WTC11 (cell line): ENCODE data around the gene INTS11. TPM values are rescaled to one million over a fixed set of nuclear protein-coding genes. Genes with fewer than 3 reads are reported as not detected.
A peak's percentile ranks its signal among the peaks of the same experiment; 100 is the strongest.

ENCODE experiments used
- ATAC-seq: fragments of 200-7000 bp; cut with Tn5 transposase; 2 replicates; pipeline ENCODE4 v1.10.0; 2021; ENCODE audit warnings: mild to moderate bottlenecking, moderate library complexity
- CTCF ChIA-PET: fragments of 300-600 bp; sonication (Branson Sonifier 250); formaldehyde crosslinking; loops from one replicate; lab custom pipeline; 2021; ENCODE audit warnings: antibody characterized with exemption; lab: Charles Lee
- POLR2A ChIA-PET: fragments of 350-600 bp; sonication (Branson Sonifier 250); formaldehyde crosslinking; loops from one replicate; lab custom pipeline; 2021; ENCODE audit warnings: antibody characterized with exemption; lab: Charles Lee
- DNase-seq: peaks from one replicate; pipeline ENCODE4 v3.0.0; 2021; ENCODE audit warnings: low spot score
- H3K27ac Mint-ChIP-seq: 2 replicates; pipeline ENCODE4 v1.8.0; 2021; ENCODE audit warnings: mixed read lengths
- H3K27me3 Mint-ChIP-seq: 2 replicates; pipeline ENCODE4 v1.8.0; 2021; ENCODE audit warnings: low read depth, mild to moderate bottlenecking, moderate library complexity, mixed read lengths
- H3K36me3 Mint-ChIP-seq: 2 replicates; pipeline ENCODE4 v1.8.0; 2021; ENCODE audit warnings: mixed read lengths
- H3K4me1 Mint-ChIP-seq: 2 replicates; pipeline ENCODE4 v1.8.0; 2022; ENCODE audit warnings: mixed read lengths
- H3K4me3 Mint-ChIP-seq: 2 replicates; pipeline ENCODE4 v1.8.0; 2021; ENCODE audit warnings: mild to moderate bottlenecking, moderate library complexity, mixed read lengths
- H3K9me3 Mint-ChIP-seq: 2 replicates; pipeline ENCODE4 v1.8.0; 2021; ENCODE audit warnings: mixed read lengths
- GRHL2 ChIP-seq: fragments of 250-450 bp; sonication (Bioruptor Pico); IDR thresholded peaks from 2 replicates; pipeline ENCODE4 v1.8.0; 2022; ENCODE audit warnings: mild to moderate bottlenecking, moderate library complexity; ENCODE audit not compliant: insufficient replicate concordance, severe bottlenecking
- JUN ChIP-seq: sonication (generic); formaldehyde crosslinking; IDR thresholded peaks from 2 replicates; pipeline ENCODE4 v1.8.0; 2023; ENCODE audit warnings: mild to moderate bottlenecking, missing genetic modification reagents
- NR3C1 ChIP-seq: sonication (generic); formaldehyde crosslinking; conservative IDR thresholded peaks from 2 replicates; pipeline ENCODE4 v1.8.1; 2023; ENCODE audit warnings: low read depth, mild to moderate bottlenecking, missing genetic modification reagents
- PRRX2 ChIP-seq: fragments of 250-450 bp; sonication (Bioruptor Pico); IDR thresholded peaks from 2 replicates; pipeline ENCODE4 v1.8.0; 2021; ENCODE audit warnings: mild to moderate bottlenecking
- RORB ChIP-seq: fragments of 250-450 bp; sonication (Bioruptor Pico); IDR thresholded peaks from 2 replicates; pipeline ENCODE4 v1.9.0; 2021; ENCODE audit warnings: mild to moderate bottlenecking
- TEAD1 ChIP-seq: sonication (generic); formaldehyde crosslinking; IDR thresholded peaks from 2 replicates; pipeline ENCODE4 v1.8.0; 2022; ENCODE audit warnings: mild to moderate bottlenecking, missing genetic modification reagents
- ZNF232 ChIP-seq: sonication (generic); formaldehyde crosslinking; IDR thresholded peaks from 2 replicates; pipeline ENCODE4 v1.8.0; 2022; ENCODE audit warnings: mild to moderate bottlenecking, missing genetic modification reagents
- ZNF423 ChIP-seq: fragments of 250-450 bp; sonication (Bioruptor Pico); IDR thresholded peaks from 2 replicates; pipeline ENCODE4 v2.1.2; 2022; ENCODE audit warnings: mild to moderate bottlenecking, moderate library complexity
- total RNA-seq: library from RNA; stranded (reverse); gene quantifications from 3 replicates; pipeline ENCODE4 v1.2.3, GENCODE V29; 2021
- TF ChIP-seq, protein P1 (sequence below): sonication (generic); formaldehyde crosslinking; conservative IDR thresholded peaks from 2 replicates; pipeline ENCODE4 v1.8.1; 2023; ENCODE audit warnings: mild to moderate bottlenecking, low read depth, missing genetic modification reagents, moderate library complexity
- TF ChIP-seq, protein P2 (sequence below): fragments of 250-450 bp; sonication (Bioruptor Pico); IDR thresholded peaks from 2 replicates; pipeline ENCODE4 v1.9.0; 2021; ENCODE audit warnings: mild to moderate bottlenecking
- TF ChIP-seq, protein P3 (sequence below): sonication (generic); formaldehyde crosslinking; IDR thresholded peaks from 2 replicates; pipeline ENCODE4 v1.8.1; 2022; ENCODE audit warnings: mild to moderate bottlenecking, missing genetic modification reagents, moderate library complexity, borderline replicate concordance
- TF ChIP-seq, protein P4 (sequence below): fragments of 200-600 bp; IDR thresholded peaks from 2 replicates; pipeline ENCODE4 v1.8.0; 2022; ENCODE audit warnings: antibody characterized with exemption
- TF ChIP-seq, protein P5 (sequence below): sonication (generic); formaldehyde crosslinking; IDR thresholded peaks from 2 replicates; pipeline ENCODE4 v1.8.1; 2023; ENCODE audit warnings: mild to moderate bottlenecking, missing genetic modification reagents, moderate library complexity
- TF ChIP-seq, protein P6 (sequence below): sonication (generic); formaldehyde crosslinking; IDR thresholded peaks from 2 replicates; pipeline ENCODE4 v1.8.0; 2022; ENCODE audit warnings: mild to moderate bottlenecking, missing genetic modification reagents
- TF ChIP-seq, protein P7 (sequence below): fragments of 250-450 bp; sonication (Bioruptor Pico); IDR thresholded peaks from 2 replicates; pipeline ENCODE4 v1.9.0; 2021; ENCODE audit warnings: moderate library complexity, mild to moderate bottlenecking, inconsistent platforms, borderline replicate concordance

Gene INTS11
- total RNA-seq, 1 experiment from 2014 or later: 170 TPM

DNA sequence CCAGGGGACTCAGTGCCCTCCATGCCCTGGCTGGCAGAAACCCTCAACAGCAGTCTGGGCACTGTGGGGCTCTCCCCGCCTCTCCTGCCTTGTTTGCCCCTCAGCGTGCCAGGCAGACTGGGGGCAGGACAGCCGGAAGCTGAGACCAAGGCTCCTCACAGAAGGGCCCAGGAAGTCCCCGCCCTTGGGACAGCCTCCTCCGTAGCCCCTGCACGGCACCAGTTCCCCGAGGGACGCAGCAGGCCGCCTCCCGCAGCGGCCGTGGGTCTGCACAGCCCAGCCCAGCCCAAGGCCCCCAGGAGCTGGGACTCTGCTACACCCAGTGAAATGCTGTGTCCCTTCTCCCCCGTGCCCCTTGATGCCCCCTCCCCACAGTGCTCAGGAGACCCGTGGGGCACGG, 3.8 kb upstream of the INTS11 start (continued):
- TF ChIP-seq, protein P1, sequence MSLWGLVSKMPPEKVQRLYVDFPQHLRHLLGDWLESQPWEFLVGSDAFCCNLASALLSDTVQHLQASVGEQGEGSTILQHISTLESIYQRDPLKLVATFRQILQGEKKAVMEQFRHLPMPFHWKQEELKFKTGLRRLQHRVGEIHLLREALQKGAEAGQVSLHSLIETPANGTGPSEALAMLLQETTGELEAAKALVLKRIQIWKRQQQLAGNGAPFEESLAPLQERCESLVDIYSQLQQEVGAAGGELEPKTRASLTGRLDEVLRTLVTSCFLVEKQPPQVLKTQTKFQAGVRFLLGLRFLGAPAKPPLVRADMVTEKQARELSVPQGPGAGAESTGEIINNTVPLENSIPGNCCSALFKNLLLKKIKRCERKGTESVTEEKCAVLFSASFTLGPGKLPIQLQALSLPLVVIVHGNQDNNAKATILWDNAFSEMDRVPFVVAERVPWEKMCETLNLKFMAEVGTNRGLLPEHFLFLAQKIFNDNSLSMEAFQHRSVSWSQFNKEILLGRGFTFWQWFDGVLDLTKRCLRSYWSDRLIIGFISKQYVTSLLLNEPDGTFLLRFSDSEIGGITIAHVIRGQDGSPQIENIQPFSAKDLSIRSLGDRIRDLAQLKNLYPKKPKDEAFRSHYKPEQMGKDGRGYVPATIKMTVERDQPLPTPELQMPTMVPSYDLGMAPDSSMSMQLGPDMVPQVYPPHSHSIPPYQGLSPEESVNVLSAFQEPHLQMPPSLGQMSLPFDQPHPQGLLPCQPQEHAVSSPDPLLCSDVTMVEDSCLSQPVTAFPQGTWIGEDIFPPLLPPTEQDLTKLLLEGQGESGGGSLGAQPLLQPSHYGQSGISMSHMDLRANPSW (CRISPR knock-in tag): no peak

DNA sequence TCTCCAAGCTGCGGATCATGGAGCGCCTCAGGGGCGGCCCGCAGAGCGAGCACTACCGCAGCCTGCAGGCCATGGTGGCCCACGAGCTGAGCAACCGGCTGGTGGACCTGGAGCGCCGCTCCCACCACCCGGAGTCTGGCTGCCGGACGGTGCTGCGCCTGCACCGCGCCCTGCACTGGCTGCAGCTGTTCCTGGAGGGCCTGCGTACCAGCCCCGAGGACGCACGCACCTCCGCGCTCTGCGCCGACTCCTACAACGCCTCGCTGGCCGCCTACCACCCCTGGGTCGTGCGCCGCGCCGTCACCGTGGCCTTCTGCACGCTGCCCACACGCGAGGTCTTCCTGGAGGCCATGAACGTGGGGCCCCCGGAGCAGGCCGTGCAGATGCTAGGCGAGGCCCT, 2.8 kb upstream of the INTS11 start:
- ATAC-seq: no peak
- peaks cover 4% of the 10 kb centered on the region for H3K9me3 Mint-ChIP-seq
- no peaks in the 10 kb centered on the region for H3K27me3 Mint-ChIP-seq
- no peak overlapping the region for H3K27ac Mint-ChIP-seq
- POLR2A ChIA-PET: no interaction called here
- no peak overlapping the region for H3K4me3 Mint-ChIP-seq
- TF ChIP-seq ZNF423 (CRISPR knock-in tag): no peak
- TF ChIP-seq, protein P2, sequence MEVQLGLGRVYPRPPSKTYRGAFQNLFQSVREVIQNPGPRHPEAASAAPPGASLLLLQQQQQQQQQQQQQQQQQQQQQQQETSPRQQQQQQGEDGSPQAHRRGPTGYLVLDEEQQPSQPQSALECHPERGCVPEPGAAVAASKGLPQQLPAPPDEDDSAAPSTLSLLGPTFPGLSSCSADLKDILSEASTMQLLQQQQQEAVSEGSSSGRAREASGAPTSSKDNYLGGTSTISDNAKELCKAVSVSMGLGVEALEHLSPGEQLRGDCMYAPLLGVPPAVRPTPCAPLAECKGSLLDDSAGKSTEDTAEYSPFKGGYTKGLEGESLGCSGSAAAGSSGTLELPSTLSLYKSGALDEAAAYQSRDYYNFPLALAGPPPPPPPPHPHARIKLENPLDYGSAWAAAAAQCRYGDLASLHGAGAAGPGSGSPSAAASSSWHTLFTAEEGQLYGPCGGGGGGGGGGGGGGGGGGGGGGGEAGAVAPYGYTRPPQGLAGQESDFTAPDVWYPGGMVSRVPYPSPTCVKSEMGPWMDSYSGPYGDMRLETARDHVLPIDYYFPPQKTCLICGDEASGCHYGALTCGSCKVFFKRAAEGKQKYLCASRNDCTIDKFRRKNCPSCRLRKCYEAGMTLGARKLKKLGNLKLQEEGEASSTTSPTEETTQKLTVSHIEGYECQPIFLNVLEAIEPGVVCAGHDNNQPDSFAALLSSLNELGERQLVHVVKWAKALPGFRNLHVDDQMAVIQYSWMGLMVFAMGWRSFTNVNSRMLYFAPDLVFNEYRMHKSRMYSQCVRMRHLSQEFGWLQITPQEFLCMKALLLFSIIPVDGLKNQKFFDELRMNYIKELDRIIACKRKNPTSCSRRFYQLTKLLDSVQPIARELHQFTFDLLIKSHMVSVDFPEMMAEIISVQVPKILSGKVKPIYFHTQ: no peak
- no peak for TF ChIP-seq GRHL2
- TF ChIP-seq, protein P3, sequence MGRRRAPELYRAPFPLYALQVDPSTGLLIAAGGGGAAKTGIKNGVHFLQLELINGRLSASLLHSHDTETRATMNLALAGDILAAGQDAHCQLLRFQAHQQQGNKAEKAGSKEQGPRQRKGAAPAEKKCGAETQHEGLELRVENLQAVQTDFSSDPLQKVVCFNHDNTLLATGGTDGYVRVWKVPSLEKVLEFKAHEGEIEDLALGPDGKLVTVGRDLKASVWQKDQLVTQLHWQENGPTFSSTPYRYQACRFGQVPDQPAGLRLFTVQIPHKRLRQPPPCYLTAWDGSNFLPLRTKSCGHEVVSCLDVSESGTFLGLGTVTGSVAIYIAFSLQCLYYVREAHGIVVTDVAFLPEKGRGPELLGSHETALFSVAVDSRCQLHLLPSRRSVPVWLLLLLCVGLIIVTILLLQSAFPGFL: no peak
- TF ChIP-seq JUN: no peak
- TF ChIP-seq, protein P4, sequence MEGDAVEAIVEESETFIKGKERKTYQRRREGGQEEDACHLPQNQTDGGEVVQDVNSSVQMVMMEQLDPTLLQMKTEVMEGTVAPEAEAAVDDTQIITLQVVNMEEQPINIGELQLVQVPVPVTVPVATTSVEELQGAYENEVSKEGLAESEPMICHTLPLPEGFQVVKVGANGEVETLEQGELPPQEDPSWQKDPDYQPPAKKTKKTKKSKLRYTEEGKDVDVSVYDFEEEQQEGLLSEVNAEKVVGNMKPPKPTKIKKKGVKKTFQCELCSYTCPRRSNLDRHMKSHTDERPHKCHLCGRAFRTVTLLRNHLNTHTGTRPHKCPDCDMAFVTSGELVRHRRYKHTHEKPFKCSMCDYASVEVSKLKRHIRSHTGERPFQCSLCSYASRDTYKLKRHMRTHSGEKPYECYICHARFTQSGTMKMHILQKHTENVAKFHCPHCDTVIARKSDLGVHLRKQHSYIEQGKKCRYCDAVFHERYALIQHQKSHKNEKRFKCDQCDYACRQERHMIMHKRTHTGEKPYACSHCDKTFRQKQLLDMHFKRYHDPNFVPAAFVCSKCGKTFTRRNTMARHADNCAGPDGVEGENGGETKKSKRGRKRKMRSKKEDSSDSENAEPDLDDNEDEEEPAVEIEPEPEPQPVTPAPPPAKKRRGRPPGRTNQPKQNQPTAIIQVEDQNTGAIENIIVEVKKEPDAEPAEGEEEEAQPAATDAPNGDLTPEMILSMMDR: no peak
- TF ChIP-seq, protein P5, sequence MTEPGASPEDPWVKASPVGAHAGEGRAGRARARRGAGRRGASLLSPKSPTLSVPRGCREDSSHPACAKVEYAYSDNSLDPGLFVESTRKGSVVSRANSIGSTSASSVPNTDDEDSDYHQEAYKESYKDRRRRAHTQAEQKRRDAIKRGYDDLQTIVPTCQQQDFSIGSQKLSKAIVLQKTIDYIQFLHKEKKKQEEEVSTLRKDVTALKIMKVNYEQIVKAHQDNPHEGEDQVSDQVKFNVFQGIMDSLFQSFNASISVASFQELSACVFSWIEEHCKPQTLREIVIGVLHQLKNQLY (CRISPR knock-in tag): no peak
- TF ChIP-seq PRRX2 (CRISPR knock-in tag): no peak
- no peak for TF ChIP-seq TEAD1 (CRISPR knock-in tag)
- TF ChIP-seq, all 79 proteins: peak for 0
- no peaks in the 10 kb centered on the region for H3K36me3 Mint-ChIP-seq
- CTCF ChIA-PET: interaction anchor here (0.6 kb wide), 1 partner anchor 59 kb away, joined by 3 read pairs; no protein-coding TSS in a partner anchor
- H3K4me1 Mint-ChIP-seq: peaks cover 8% of the 10 kb centered on the region
- no peak for DNase-seq

DNA sequence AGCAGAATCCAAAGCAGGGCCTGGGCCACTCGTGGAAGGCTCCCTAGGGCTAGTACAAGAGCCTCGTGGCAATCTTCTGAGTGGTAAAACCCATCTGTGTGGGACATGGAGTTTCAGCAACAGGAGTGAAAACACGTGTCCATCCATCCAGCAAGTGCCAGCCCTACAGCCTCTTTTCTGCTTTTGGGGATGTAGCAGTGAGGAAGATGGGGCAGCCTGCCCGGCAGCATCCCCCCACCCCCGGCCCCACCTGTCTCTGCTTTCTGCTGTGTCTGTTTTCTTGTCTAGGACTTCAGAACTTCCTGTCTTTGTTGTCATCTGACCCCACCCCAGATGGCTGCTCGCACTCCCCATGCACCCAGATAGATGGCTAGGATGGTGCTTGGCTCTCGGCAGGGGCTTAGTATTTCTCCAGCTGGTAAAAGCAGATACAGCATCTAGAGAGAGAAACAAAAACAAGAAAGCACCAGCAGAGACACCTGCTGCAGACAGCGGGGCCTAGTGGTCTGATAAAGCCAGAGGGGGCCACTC, 1.7 kb upstream of the INTS11 start:
- no peaks in the 10 kb centered on the region for H3K27me3 Mint-ChIP-seq
- DNase-seq: no peak
- peaks cover 11% of the 10 kb centered on the region for H3K4me1 Mint-ChIP-seq
- CTCF ChIA-PET: interaction anchor here (0.6 kb wide), 1 partner anchor 36 kb away, joined by 5 read pairs; no protein-coding TSS in a partner anchor
- ATAC-seq: no peak
- peaks cover 4% of the 10 kb centered on the region for H3K9me3 Mint-ChIP-seq
- peak overlapping the region; percentile 63 for H3K4me3 Mint-ChIP-seq
- no peaks in the 10 kb centered on the region for H3K36me3 Mint-ChIP-seq
- POLR2A ChIA-PET: no interaction called here
- TF ChIP-seq ZNF232 (no peak), RORB (CRISPR knock-in tag) (no peak), NR3C1 (CRISPR knock-in tag) (no peak)
- TF ChIP-seq, protein P3: no peak
- TF ChIP-seq, protein P6, sequence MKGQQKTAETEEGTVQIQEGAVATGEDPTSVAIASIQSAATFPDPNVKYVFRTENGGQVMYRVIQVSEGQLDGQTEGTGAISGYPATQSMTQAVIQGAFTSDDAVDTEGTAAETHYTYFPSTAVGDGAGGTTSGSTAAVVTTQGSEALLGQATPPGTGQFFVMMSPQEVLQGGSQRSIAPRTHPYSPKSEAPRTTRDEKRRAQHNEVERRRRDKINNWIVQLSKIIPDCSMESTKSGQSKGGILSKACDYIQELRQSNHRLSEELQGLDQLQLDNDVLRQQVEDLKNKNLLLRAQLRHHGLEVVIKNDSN (CRISPR knock-in tag): no peak
- TF ChIP-seq, protein P7, sequence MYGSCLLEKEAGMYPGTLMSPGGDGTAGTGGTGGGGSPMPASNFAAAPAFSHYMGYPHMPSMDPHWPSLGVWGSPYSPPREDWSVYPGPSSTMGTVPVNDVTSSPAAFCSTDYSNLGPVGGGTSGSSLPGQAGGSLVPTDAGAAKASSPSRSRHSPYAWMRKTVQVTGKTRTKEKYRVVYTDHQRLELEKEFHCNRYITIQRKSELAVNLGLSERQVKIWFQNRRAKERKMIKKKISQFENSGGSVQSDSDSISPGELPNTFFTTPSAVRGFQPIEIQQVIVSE: no peak
- no peak overlapping the region for H3K27ac Mint-ChIP-seq
